Measurements from ENCODE around the gene ADAMTS10.

DNA sequence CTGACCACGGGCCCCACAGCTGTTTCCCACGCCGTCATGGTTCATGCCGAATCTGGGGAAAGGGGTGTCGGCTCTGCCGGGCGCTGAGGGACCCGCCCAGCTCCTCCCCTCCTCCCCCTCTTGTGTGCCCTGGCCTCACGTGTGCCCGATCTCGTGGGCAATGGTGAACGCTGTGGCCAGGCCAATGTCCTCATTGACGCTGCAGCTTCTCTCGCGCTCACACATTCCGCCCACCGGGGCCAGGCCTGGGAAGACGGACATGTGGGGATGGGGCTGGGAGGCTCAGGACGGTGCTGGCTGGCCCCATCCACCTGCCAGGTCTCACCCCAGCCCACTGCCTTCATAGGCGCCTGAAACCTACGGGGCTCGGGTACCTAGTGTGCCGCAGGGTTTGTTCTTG, 14.3 kb downstream of the ADAMTS10 start:
- no peak for TF ChIP-seq MED13 (CRISPR knock-in tag; IDR thresholded peaks at IDR 0.05)
- no peak for TF ChIP-seq TEAD3 (CRISPR knock-in tag; optimal IDR thresholded peaks at IDR 0.05; ENCODE audit: borderline replicate concordance)
- no peak for TF ChIP-seq SIN3B (IDR thresholded peaks at IDR 0.05; ENCODE audit: low read length)
- no peak for TF ChIP-seq ZBTB44 (CRISPR knock-in tag; IDR thresholded peaks at IDR 0.05)

All from HepG2 (cell line).